NOMO-1 treated with DMSO at 0.1 percent for 48 hours (cell line): ENCODE results near the gene AHNAK.
A peak's percentile ranks its signal among the peaks of the same experiment; 100 is the strongest.
"Not testable (repeated sequence)": the region's sequence is repeated elsewhere in the genome, so short reads cannot be mapped to it uniquely, and the experiment has no call there.

Experiments used
- DNase-seq: peaks from one replicate; lab custom pipeline; 2025; ENCODE audit not compliant: unreplicated experiment; lab: John Stamatoyannopoulos, UW

Gene AHNAK

GRCh38 chr11:62466444-62466843 is 80.2 kb downstream of the AHNAK start:
- DNase-seq = no peak

- DNase-seq = no peak
Observed at GRCh38 chr11:62464655-62465054, 82.0 kb downstream of the AHNAK start.

GRCh38 chr11:62463121-62463542 is 83.5 kb downstream of the AHNAK start:
- DNase-seq = peak; percentile 67

GRCh38 chr11:62462508-62462892 is 84.1 kb downstream of the AHNAK start:
- DNase-seq = no peak

GRCh38 chr11:62461740-62462507 is 84.7 kb downstream of the AHNAK start:
- DNase-seq = peak; percentile 82

- peak; percentile 19 for DNase-seq
Observed at GRCh38 chr11:62459080-62459479, 87.5 kb downstream of the AHNAK start.

- DNase-seq = peak; percentile 64
Observed at GRCh38 chr11:62458212-62459002, 88.2 kb downstream of the AHNAK start.

- DNase-seq = no peak
Observed at GRCh38 chr11:62457478-62457877, 89.1 kb downstream of the AHNAK start.

GRCh38 chr11:62456630-62457029 is 90.0 kb downstream of the AHNAK start:
- DNase-seq = no peak

GRCh38 chr11:62452839-62453468 is 93.7 kb downstream of the AHNAK start:
- DNase-seq = no peak

GRCh38 chr11:62452261-62452660 is 94.3 kb downstream of the AHNAK start:
- no peak for DNase-seq

GRCh38 chr11:62451241-62451621 is 95.4 kb downstream of the AHNAK start:
- no peak for DNase-seq

- no peak for DNase-seq
Observed at GRCh38 chr11:62450543-62451240, 95.9 kb downstream of the AHNAK start.

- DNase-seq = not testable (repeated sequence)
Observed at GRCh38 chr11:62449912-62450311, 96.7 kb downstream of the AHNAK start.

- DNase-seq = no peak
Observed at GRCh38 chr11:62449451-62449851, 97.2 kb downstream of the AHNAK start.

GRCh38 chr11:62446091-62446490 is 100.5 kb downstream of the AHNAK start:
- DNase-seq = no peak

- DNase-seq = no peak
Observed at GRCh38 chr11:62445314-62445740, 101.3 kb downstream of the AHNAK start.

GRCh38 chr11:62444835-62445234 is 101.8 kb downstream of the AHNAK start:
- DNase-seq = no peak

GRCh38 chr11:62444236-62444833 is 102.3 kb downstream of the AHNAK start:
- peak; percentile 91 for DNase-seq

- peak; percentile 93 for DNase-seq
Observed at GRCh38 chr11:62443390-62444235, 103.0 kb downstream of the AHNAK start.
